Smooth muscle cell (in vitro differentiated cells): ENCODE data around the gene CSF2. TPM values are rescaled to one million over a fixed set of nuclear protein-coding genes. Genes with fewer than 3 reads are reported as not detected.

ENCODE experiments used
- DNase-seq: peaks from one replicate; lab custom pipeline; 2025; ENCODE audit not compliant: unreplicated experiment; lab: John Stamatoyannopoulos, UW
- H2AFZ ChIP-seq: fragments of 200-600 bp; sonication (generic); 2 replicates; pipeline ENCODE4 v1.6.0; 2016; ENCODE audit warnings: antibody characterized with exemption, low read depth, mild to moderate bottlenecking
- H3F3A ChIP-seq: fragments of 200-600 bp; sonication (generic); 2 replicates; pipeline ENCODE4 v1.6.0; 2017; ENCODE audit warnings: antibody characterized with exemption, low read depth
- H3K27ac ChIP-seq: fragments of 200-600 bp; sonication (generic); 2 replicates; pipeline ENCODE4 v1.5.1; 2016; ENCODE audit warnings: low read depth, mild to moderate bottlenecking
- H3K27me3 ChIP-seq: fragments of 200-600 bp; sonication (generic); 2 replicates; pipeline ENCODE4 v1.6.1; 2016; ENCODE audit warnings: low read depth, mild to moderate bottlenecking
- H3K36me3 ChIP-seq: fragments of 200-600 bp; sonication (generic); 2 replicates; pipeline ENCODE4 v1.5.1; 2016; ENCODE audit warnings: low read depth
- H3K4me1 ChIP-seq: fragments of 200-600 bp; sonication (generic); 2 replicates; pipeline ENCODE4 v1.5.1; 2016; ENCODE audit warnings: low read depth
- H3K4me2 ChIP-seq: fragments of 200-600 bp; sonication (generic); 2 replicates; pipeline ENCODE4 v1.6.0; 2016; ENCODE audit warnings: mild to moderate bottlenecking
- H3K4me3 ChIP-seq: fragments of 200-600 bp; sonication (generic); 2 replicates; pipeline ENCODE4 v1.5.1; 2016; ENCODE audit warnings: mild to moderate bottlenecking
- H3K79me2 ChIP-seq: fragments of 200-600 bp; sonication (generic); 2 replicates; pipeline ENCODE4 v1.6.0; 2016; ENCODE audit warnings: low read depth, mild to moderate bottlenecking
- H3K9ac ChIP-seq: fragments of 200-600 bp; sonication (generic); 2 replicates; pipeline ENCODE4 v1.6.0; 2016; ENCODE audit warnings: low read depth
- H3K9me3 ChIP-seq: fragments of 200-600 bp; sonication (generic); replicated peaks from 2 replicates; pipeline ENCODE4 v1.5.1; 2016; ENCODE audit warnings: low read depth
- H4K20me1 ChIP-seq: fragments of 200-600 bp; sonication (generic); 2 replicates; pipeline ENCODE4 v1.6.0; 2016; ENCODE audit warnings: low read depth
- WGBS: methylation state at CpG from one replicate; pipeline ENCODE4 v1.1.7; 2016; ENCODE audit warnings: low lambda C conversion rate; 5-methylcytosine and 5-hydroxymethylcytosine counted together
- polyA plus RNA-seq: library from polyadenylated mRNA; unstranded; fragments of >200 nt; fragmentation: Nextera tagmentation; extraction: Ambion mirVana; gene quantifications from 2 replicates; pipeline ENCODE4 v1.2.1, GENCODE V29; 2016
- total RNA-seq: library from RNA; depleted of rRNA; stranded (reverse); fragments of >200 nt; gene quantifications from 2 replicates; pipeline ENCODE4 v1.2.3, GENCODE V29; 2014
- TF ChIP-seq, protein P1 (sequence below): fragments of 200-600 bp; sonication (generic); IDR thresholded peaks from 2 replicates; pipeline ENCODE4 v1.5.1; 2017; ENCODE audit warnings: borderline replicate concordance, mild to moderate bottlenecking, antibody characterized with exemption; ENCODE audit not compliant: insufficient read depth, poor library complexity, severe bottlenecking

CSF2 gene
- total and polyA plus RNA-seq, 2 experiments from 2014 or later = not detected

DNA sequence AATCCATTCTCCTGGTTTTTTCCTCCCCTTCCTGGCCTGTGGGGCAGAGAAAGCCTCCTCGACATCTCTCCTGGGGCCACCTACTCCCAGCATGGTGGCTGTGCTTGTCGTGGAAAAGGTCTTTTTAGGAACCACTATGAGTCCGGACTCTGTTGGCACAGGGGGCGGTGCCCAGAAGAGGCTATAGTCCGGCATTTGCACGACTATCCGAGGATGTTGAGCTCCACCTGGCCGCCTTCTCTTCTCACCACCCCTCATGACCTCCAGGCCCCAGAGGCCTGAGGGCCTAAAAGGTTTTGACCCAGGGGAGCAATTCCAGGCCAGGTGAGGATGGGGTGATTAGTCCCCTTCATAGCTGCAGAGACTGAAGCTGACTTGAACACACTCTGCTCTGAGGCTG, 14.1 kb downstream of the CSF2 start:
- 78% methylated on average over 8 of the region's 8 CpGs for WGBS

DNA sequence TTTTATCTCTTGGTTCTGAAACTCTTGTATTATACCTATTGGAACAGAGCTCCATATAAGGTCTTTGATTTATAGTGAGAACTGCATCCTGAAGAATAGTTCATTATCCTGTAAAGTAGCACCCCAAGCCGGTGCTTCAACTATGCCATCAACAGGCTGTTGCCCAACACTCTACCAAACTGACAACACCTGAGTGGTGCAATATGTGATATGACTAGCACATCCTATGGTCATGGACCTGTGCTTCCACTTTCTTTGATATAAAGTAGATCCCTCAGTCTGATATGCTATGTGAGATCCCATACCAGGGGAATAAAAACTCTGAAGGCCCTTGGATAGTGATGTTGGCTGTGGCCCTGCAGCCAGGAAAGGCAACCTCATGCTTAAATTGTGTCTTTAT, 15.8 kb downstream of the CSF2 start:
- Histone ChIP-seq H2AFZ (no peak overlapping the region), H3K36me3 (no peaks in the 10 kb centered on the region), H3K9ac (no peak overlapping the region), H3K27me3 (no peaks in the 10 kb centered on the region), H3K9me3 (no peaks in the 10 kb centered on the region), H4K20me1 (no peaks in the 10 kb centered on the region), H3F3A (no peaks in the 10 kb centered on the region), H3K4me1 (no peaks in the 10 kb centered on the region), H3K4me2 (no peak overlapping the region), H3K27ac (no peak overlapping the region), H3K4me3 (no peak overlapping the region), H3K79me2 (no peaks in the 10 kb centered on the region)
- 100% methylated on average over 1 of the region's 1 CpG for WGBS
- TF ChIP-seq, protein P1, sequence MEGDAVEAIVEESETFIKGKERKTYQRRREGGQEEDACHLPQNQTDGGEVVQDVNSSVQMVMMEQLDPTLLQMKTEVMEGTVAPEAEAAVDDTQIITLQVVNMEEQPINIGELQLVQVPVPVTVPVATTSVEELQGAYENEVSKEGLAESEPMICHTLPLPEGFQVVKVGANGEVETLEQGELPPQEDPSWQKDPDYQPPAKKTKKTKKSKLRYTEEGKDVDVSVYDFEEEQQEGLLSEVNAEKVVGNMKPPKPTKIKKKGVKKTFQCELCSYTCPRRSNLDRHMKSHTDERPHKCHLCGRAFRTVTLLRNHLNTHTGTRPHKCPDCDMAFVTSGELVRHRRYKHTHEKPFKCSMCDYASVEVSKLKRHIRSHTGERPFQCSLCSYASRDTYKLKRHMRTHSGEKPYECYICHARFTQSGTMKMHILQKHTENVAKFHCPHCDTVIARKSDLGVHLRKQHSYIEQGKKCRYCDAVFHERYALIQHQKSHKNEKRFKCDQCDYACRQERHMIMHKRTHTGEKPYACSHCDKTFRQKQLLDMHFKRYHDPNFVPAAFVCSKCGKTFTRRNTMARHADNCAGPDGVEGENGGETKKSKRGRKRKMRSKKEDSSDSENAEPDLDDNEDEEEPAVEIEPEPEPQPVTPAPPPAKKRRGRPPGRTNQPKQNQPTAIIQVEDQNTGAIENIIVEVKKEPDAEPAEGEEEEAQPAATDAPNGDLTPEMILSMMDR = no peak
- DNase-seq = no peak

More for the DNA sequence above, 14.1 kb downstream of the CSF2 start:
- no peaks in the 10 kb centered on the region for H3K79me2 ChIP-seq
- DNase-seq = no peak
- H2AFZ ChIP-seq = no peak overlapping the region
- H3K36me3 ChIP-seq = no peaks in the 10 kb centered on the region
- no peaks in the 10 kb centered on the region for H3K27me3 ChIP-seq
- H3K27ac ChIP-seq = no peak overlapping the region
- H3K9me3 ChIP-seq = no peaks in the 10 kb centered on the region
- TF ChIP-seq, protein P1 = no peak
- H3K4me1 ChIP-seq = no peaks in the 10 kb centered on the region
- H3K4me3 ChIP-seq = no peak overlapping the region
- no peak overlapping the region for H3K4me2 ChIP-seq
- H3K9ac ChIP-seq = no peak overlapping the region
- no peaks in the 10 kb centered on the region for H4K20me1 ChIP-seq
- no peaks in the 10 kb centered on the region for H3F3A ChIP-seq

DNA sequence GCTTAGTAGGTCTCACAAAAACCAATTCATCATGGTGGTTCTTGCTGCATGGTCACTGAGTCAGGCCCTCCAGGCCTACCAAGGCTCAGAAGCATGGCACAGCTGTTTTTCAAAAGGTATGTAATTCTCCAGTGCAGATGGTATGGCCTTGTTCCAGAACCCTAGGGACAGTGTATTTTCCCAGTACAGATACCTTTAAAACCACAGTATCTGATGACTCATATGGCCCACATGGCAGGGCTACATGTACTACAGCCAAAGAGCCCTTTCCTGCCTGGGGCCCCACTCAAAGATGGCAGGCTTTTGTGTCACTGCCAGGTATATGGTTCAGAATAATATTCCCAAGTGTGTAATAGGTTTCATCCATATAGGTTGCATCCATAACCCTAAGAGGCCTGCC, 16.5 kb downstream of the CSF2 start:
- H3K4me1 ChIP-seq = no peaks in the 10 kb centered on the region
- H3K79me2 ChIP-seq = no peaks in the 10 kb centered on the region
- no peaks in the 10 kb centered on the region for H3K36me3 ChIP-seq
- no peak overlapping the region for H2AFZ ChIP-seq
- H3K9ac ChIP-seq = no peak overlapping the region
- no peaks in the 10 kb centered on the region for H3K27me3 ChIP-seq
- no peak for DNase-seq
- H3K4me3 ChIP-seq = no peak overlapping the region
- no peaks in the 10 kb centered on the region for H3K9me3 ChIP-seq
- H3K27ac ChIP-seq = no peak overlapping the region
- TF ChIP-seq, protein P1 = no peak
- no peaks in the 10 kb centered on the region for H4K20me1 ChIP-seq
- no peak overlapping the region for H3K4me2 ChIP-seq
- no peaks in the 10 kb centered on the region for H3F3A ChIP-seq

DNA sequence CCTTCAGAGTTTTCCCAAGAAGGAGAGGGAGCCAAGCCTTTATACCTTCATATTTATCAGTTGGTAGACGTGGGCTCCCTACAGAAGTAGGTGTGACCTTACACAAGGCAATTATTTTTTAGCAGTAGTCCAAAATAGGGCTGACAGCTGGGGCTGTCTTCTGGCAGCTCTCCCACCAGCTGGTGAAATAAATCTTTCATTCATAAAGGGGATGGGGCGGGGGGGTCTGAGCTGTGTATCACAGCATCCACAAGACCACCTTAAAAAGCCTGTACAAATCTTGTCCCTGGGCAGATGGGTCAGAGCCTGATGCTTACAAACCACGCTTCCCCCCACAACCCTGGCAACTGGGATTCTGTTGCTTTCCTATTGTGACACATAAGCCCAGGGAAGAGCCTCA, 19.7 kb downstream of the CSF2 start:
- DNase-seq = no peak
- H4K20me1 ChIP-seq = no peaks in the 10 kb centered on the region
- no peak overlapping the region for H2AFZ ChIP-seq
- H3F3A ChIP-seq = no peaks in the 10 kb centered on the region
- H3K79me2 ChIP-seq = no peaks in the 10 kb centered on the region
- no peaks in the 10 kb centered on the region for H3K9me3 ChIP-seq
- no peaks in the 10 kb centered on the region for H3K36me3 ChIP-seq
- TF ChIP-seq, protein P1 = no peak
- H3K4me3 ChIP-seq = no peak overlapping the region
- no peaks in the 10 kb centered on the region for H3K27me3 ChIP-seq
- no peak overlapping the region for H3K27ac ChIP-seq
- 48% methylated on average over 3 of the region's 3 CpGs for WGBS
- no peaks in the 10 kb centered on the region for H3K4me1 ChIP-seq
- no peak overlapping the region for H3K4me2 ChIP-seq
- no peak overlapping the region for H3K9ac ChIP-seq
